ENCODE measurements around the gene RBM15B. TPM values are rescaled to one million over a fixed set of nuclear protein-coding genes. Genes with fewer than 3 reads are reported as not detected.

The RBM15B gene
- total and polyA plus RNA-seq, 7 donors, result 9.6 to 29.5 (median 19.5) TPM

DNA sequence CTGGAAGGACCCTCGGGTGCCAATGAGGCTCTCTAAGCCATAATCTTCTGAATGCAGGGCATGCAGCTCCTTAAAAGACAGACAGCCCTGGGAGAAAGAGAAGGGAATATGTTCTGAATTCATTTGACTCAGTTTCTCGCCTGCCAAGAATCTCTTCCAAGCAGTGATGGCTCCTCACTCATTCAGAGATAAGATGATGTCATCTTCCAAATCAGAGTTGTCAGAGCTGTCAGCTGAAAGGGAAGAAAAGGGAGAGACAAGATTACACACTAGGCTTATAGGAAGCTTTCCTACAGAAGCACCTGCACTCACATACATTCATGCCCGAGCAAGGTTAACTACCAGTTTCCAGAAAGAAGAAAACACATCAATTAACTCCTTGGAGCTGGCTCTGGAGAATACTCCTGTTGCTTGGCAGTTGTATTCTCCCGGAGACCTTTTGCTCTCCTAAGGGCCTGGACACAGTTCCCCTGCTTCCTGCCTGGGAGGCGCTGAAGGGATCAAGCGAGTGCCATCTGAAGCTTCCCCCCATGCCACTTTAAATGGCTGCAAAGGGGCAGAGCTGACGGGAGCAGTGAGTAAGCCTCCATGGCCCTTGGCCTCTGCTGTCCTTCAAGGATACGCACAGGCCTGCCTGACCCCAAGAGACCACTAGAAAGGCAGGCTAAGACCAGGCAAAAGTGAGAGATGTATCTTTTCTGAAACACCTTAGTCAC, 7.7 kb downstream of the RBM15B start:
- 71 to 81% methylated on average over 8 of the region's 8 CpGs for WGBS, 2 donors
- H3K4me1 ChIP-seq, result peaks cover 0 to 33% (median 18%) of the 10 kb centered on the region in 4 donors
- no peaks in the 10 kb centered on the region for H3K9me3 ChIP-seq
- intact Hi-C loops (cut with DNase I), result loop anchor here (10.0 kb wide), 2 partner anchors 566 to 1044 kb away; partner anchors contain the start of genes CYB561D2, NPRL2, PCBP4 and TMEM115
- H3K27ac ChIP-seq, result no peak overlapping the region
- peaks cover 18 to 86% (median 43%) of the 10 kb centered on the region in 4 donors for H3K36me3 ChIP-seq
- no peak overlapping the region for H3K4me3 ChIP-seq
- no peak for DNase-seq
- TF ChIP-seq POLR2A (IDR thresholded peaks at IDR 0.05) (no peak), CTCF (IDR thresholded peaks at IDR 0.05) (no peak), EP300 (IDR thresholded peaks at IDR 0.05) (no peak), POLR2AphosphoS5 (IDR thresholded peaks at IDR 0.05) (no peak)
- no peaks in the 10 kb centered on the region for H3K27me3 ChIP-seq

DNA sequence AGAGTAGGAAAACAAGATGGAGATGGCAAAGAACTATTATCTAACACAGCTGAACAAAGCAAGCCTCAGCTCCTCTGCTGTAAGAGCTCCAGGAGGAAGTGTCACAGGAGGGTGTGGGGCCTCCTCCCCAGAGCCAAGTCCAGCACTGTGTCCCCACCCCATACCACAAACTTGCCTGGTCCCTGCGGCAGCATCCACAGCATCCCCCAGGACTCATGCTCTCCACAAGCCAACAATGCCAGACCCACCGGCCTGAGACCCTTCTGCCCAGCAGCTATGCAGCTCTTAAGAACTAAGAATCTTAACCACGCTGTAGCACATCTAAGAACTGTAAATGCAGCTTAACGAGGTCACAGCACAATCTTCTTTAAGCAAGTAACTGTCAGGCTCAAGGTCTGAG, 9.1 kb downstream of the RBM15B start:
- Histone ChIP-seq H3K9me3 (no peaks in the 10 kb centered on the region), H3K4me3 (no peak overlapping the region), H3K36me3 (peaks cover 16 to 77% (median 35%) of the 10 kb centered on the region in 4 donors), H3K27me3 (no peaks in the 10 kb centered on the region), H3K4me1 (peaks cover 0 to 19% (median 7%) of the 10 kb centered on the region in 4 donors), H3K27ac (no peak overlapping the region)
- no peak for DNase-seq
- intact Hi-C loops (cut with DNase I), result no loop called here
- WGBS, 2 donors, result 58 to 84% methylated on average over 4 of the region's 4 CpGs
- TF ChIP-seq EP300 (IDR thresholded peaks at IDR 0.05) (no peak), POLR2AphosphoS5 (IDR thresholded peaks at IDR 0.05) (no peak)

DNA sequence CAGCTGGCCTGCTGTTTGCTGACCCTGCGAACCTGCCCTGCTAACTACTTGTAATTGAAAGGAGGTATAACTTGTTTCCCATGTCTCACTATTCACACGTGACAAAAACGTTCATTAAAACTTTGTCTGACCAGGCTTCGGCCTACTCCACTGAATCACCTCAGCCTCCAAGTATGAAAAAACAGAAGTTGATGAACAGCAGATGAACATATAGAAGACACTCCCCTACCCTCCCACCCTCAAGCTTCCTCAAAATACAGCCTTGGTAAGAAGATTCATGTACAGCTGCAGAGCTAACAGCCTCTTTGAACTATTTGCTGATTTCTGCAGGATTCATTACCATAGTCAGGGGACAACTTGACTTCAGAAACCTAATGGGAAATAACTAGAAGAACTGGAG, 10.7 kb downstream of the RBM15B start:
- DNase-seq, result no peak
- TF ChIP-seq CTCF (IDR thresholded peaks at IDR 0.05) (no peak), POLR2A (IDR thresholded peaks at IDR 0.05) (no peak), POLR2AphosphoS5 (IDR thresholded peaks at IDR 0.05) (no peak), EP300 (IDR thresholded peaks at IDR 0.05) (no peak)
- Histone ChIP-seq H3K9me3 (no peaks in the 10 kb centered on the region), H3K4me1 (peaks cover 0 to 3% (median 0%) of the 10 kb centered on the region in 4 donors), H3K27me3 (no peaks in the 10 kb centered on the region), H3K27ac (no peak overlapping the region), H3K36me3 (peaks cover 16 to 66% (median 22%) of the 10 kb centered on the region in 4 donors), H3K4me3 (no peak overlapping the region)
- WGBS, 2 donors, result 89% methylated on average over 4 of the region's 4 CpGs
- intact Hi-C loops (cut with DNase I), result no loop called here

- H3K27me3 ChIP-seq, result no peaks in the 10 kb centered on the region
- intact Hi-C loops (cut with DNase I), result no loop called here
- no peaks in the 10 kb centered on the region for H3K9me3 ChIP-seq
- H3K36me3 ChIP-seq, result peaks cover 8 to 46% (median 12%) of the 10 kb centered on the region in 4 donors
- H3K4me3 ChIP-seq, result no peak overlapping the region
- no peaks in the 10 kb centered on the region for H3K4me1 ChIP-seq
- TF ChIP-seq POLR2A (IDR thresholded peaks at IDR 0.05), result no peak
- no peak for DNase-seq
- H3K27ac ChIP-seq, result no peak overlapping the region
Measured at GRCh38 chr3:51403675-51404074, 12.6 kb downstream of the RBM15B start.

DNA sequence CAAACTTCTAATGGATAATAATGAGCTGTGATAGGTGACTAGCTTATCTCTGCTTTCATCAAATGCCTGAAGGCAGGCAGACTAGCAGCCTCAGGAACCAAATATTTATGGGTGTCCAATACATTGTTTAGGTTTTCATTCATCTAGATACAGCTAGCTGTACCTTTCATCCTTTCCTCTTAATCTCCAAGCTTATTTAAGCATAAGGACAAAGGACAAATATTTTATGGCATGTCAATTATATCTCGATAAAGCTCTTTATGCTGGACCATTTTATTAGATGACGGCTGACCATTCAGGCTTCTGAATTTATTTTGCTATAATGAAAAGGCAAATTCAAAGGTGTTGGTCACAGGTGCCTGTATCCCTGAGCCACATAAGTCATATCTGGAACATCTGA, 16.9 kb downstream of the RBM15B start:
- Histone ChIP-seq H3K27me3 (no peaks in the 10 kb centered on the region), H3K36me3 (peaks cover 0 to 54% (median 22%) of the 10 kb centered on the region in 4 donors), H3K4me1 (no peaks in the 10 kb centered on the region), H3K4me3 (no peak overlapping the region), H3K9me3 (no peaks in the 10 kb centered on the region), H3K27ac (no peak overlapping the region)
- no peak for TF ChIP-seq EP300 (IDR thresholded peaks at IDR 0.05)
- DNase-seq, result no peak
- WGBS, 2 donors, result 28 to 79% methylated on average over 2 of the region's 2 CpGs
- intact Hi-C loops (cut with DNase I), result no loop called here

GRCh38 chr3:51408813-51409212, 17.7 kb downstream of the RBM15B start:
- 54 to 77% methylated on average over 2 of the region's 2 CpGs for WGBS, 2 donors

More at GRCh38 chr3:51408813-51409212, 17.7 kb downstream of the RBM15B start:
- no peak overlapping the region for H3K4me3 ChIP-seq
- no peak for DNase-seq
- peaks cover 0 to 56% (median 24%) of the 10 kb centered on the region in 4 donors for H3K36me3 ChIP-seq
- no peaks in the 10 kb centered on the region for H3K9me3 ChIP-seq
- no peaks in the 10 kb centered on the region for H3K4me1 ChIP-seq
- intact Hi-C loops (cut with DNase I), result no loop called here
- H3K27ac ChIP-seq, result no peak overlapping the region
- TF ChIP-seq CTCF (IDR thresholded peaks at IDR 0.05) (no peak), POLR2AphosphoS5 (IDR thresholded peaks at IDR 0.05) (no peak), EP300 (IDR thresholded peaks at IDR 0.05) (no peak), POLR2A (IDR thresholded peaks at IDR 0.05) (no peak)
- H3K27me3 ChIP-seq, result no peaks in the 10 kb centered on the region
